Nephron (organoid): ENCODE measurements around the gene PTGER1.
A peak's percentile ranks its signal among the peaks of the same experiment; 100 is the strongest.

Source experiments
- H3K27ac Mint-ChIP-seq, 3 experiments: 2 replicates each; pipeline ENCODE4 v1.8.0; 2020; ENCODE audit warnings: mixed read lengths in 3 of 3, mild to moderate bottlenecking in 2 of 3, moderate library complexity in 1 of 3
- H3K27me3 Mint-ChIP-seq: 2 replicates; pipeline ENCODE4 v1.8.0; 2021; ENCODE audit warnings: low read depth, mild to moderate bottlenecking, moderate library complexity, mixed read lengths
- H3K36me3 Mint-ChIP-seq: 2 replicates; pipeline ENCODE4 v1.8.0; 2020; ENCODE audit warnings: low read depth, mixed read lengths
- H3K4me1 Mint-ChIP-seq: 2 replicates; pipeline ENCODE4 v1.8.0; 2020; ENCODE audit warnings: mixed read lengths
- H3K4me3 Mint-ChIP-seq, 3 experiments: 2 replicates each; pipeline ENCODE4 v1.8.0; 2020; ENCODE audit warnings: mild to moderate bottlenecking in 3 of 3, mixed read lengths in 3 of 3, moderate library complexity in 2 of 3
- H3K9me3 Mint-ChIP-seq: 2 replicates; pipeline ENCODE4 v1.8.0; 2020; ENCODE audit warnings: mixed read lengths
- TF ChIP-seq, protein P1 (sequence below), 3 experiments: fragments of 200-600 bp; sonication (generic); IDR thresholded peaks; one replicate each; pipeline ENCODE4 v1.5.0; 2021; ENCODE audit warnings: antibody characterized with exemption in 3 of 3; ENCODE audit not compliant: unreplicated experiment in 3 of 3

PTGER1 gene

DNA sequence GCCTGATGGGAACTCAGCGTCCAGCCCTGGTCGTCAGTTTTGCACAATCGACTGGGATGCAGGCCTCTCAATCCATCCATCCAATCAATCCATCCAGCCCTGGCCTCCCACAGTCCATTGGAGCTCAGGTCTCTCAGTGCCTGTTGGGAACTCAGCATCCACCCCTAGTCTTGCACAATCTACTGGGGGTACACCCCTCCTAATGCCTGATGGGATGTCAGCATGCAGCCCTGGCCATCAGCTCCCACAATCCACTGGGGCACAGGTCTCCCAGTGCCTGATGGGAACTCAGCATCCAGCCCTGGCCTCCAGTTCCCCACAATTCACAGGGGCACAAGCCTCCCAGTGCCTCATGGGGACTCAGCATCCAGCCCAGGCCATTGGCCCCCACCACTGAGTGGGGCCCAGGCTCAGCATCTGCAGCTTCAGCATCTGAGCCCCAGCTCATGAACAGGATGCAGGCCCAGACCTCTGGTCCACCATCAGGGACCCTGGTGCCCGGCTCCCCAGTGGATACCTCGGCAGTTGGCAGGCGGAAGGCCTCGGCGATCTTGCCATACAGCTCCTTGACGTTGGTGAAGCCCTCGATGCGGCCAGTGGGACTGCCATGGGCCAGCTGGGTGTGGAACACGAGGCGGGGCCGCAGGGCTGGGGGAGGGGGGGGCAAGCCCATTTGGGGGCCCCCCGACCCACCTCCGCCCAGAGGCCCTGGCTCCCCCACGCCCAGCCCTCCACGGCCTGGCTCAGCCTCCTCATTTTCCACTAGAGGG is 7.2 kb upstream of the PTGER1 start:
- H3K27me3 Mint-ChIP-seq = no peaks in the 10 kb centered on the region
- H3K4me3 Mint-ChIP-seq = no peak overlapping the region
- TF ChIP-seq, protein P1, sequence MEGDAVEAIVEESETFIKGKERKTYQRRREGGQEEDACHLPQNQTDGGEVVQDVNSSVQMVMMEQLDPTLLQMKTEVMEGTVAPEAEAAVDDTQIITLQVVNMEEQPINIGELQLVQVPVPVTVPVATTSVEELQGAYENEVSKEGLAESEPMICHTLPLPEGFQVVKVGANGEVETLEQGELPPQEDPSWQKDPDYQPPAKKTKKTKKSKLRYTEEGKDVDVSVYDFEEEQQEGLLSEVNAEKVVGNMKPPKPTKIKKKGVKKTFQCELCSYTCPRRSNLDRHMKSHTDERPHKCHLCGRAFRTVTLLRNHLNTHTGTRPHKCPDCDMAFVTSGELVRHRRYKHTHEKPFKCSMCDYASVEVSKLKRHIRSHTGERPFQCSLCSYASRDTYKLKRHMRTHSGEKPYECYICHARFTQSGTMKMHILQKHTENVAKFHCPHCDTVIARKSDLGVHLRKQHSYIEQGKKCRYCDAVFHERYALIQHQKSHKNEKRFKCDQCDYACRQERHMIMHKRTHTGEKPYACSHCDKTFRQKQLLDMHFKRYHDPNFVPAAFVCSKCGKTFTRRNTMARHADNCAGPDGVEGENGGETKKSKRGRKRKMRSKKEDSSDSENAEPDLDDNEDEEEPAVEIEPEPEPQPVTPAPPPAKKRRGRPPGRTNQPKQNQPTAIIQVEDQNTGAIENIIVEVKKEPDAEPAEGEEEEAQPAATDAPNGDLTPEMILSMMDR (IDR thresholded peaks at IDR 0.05; ENCODE audit: unreplicated experiment in 3 of 3) = no peak
- peak overlapping the region in 1 of 3 experiments; percentile 63 for H3K27ac Mint-ChIP-seq
- no peaks in the 10 kb centered on the region for H3K9me3 Mint-ChIP-seq
- H3K4me1 Mint-ChIP-seq = peaks cover 6% of the 10 kb centered on the region
- peaks cover 30% of the 10 kb centered on the region for H3K36me3 Mint-ChIP-seq

DNA sequence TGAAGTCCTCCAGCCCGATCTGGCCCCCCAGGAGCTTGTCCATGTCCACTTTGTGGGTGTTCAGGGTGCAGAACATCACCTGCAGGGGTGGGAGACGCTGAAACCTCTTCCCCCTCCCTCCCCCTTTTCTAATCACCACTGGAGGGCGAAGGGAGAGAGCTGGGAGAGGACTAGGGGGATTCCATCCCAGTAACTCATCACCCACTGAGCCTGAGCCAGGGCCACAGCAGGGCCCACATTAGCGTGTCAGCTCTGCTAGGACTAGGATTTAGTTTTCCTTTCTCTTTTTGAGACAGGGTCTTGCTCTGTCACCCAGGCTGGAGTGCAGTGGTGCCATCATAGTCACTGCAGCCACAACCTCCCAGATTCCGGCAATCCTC is 5.5 kb upstream of the PTGER1 start:
- no peak overlapping the region for H3K4me3 Mint-ChIP-seq
- peaks cover 19% of the 10 kb centered on the region for H3K36me3 Mint-ChIP-seq
- TF ChIP-seq, protein P1 (IDR thresholded peaks at IDR 0.05; ENCODE audit: unreplicated experiment in 3 of 3) = no peak
- H3K9me3 Mint-ChIP-seq = no peaks in the 10 kb centered on the region
- peaks cover 21% of the 10 kb centered on the region for H3K4me1 Mint-ChIP-seq
- H3K27me3 Mint-ChIP-seq = no peaks in the 10 kb centered on the region
- peak overlapping the region in 1 of 3 experiments; percentile 28 for H3K27ac Mint-ChIP-seq

DNA sequence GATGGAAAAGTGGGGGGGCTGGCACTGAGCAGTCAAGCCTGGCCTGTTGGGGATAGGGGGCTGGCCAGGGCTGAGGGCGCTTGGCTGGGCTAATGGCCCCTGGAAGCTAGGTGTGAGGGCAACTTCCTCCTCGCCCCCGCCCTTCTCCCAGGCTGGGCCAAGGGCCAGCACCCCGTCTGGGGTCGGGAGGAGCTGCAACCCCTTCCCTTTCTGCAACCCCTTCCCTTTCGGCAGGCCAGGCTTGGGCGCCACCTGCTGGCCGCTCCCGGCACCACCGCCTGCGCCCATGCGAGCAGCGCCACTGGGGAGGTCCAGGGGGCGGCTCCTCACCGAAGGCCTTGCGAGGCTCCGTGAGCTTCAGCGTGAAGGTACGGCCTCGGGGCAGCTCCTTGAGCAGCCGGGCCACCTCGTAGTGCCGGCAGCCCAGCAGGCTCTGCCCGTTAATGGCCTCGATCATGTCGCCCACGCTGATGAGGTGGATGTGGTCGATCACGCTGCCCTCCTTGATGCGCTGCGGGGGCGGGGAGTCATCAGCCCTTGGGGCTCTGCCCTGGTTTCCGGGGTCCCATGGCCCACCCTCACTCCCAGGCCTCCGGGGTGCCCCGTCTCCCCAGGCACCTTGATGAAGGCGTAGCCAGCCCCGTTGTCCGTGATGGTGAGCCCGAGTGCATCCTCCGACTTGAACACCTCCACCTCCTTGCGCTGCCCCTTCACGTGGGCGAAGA is 5.0 kb upstream of the PTGER1 start:
- no peaks in the 10 kb centered on the region for H3K9me3 Mint-ChIP-seq
- peak overlapping the region in 1 of 3 experiments; percentile 28 for H3K27ac Mint-ChIP-seq
- H3K27me3 Mint-ChIP-seq = no peaks in the 10 kb centered on the region
- TF ChIP-seq, protein P1 (IDR thresholded peaks at IDR 0.05; ENCODE audit: unreplicated experiment in 3 of 3) = peak; percentile 91 to 95 (median 91)
- no peak overlapping the region for H3K4me3 Mint-ChIP-seq
- peaks cover 19% of the 10 kb centered on the region for H3K36me3 Mint-ChIP-seq
- peaks cover 21% of the 10 kb centered on the region for H3K4me1 Mint-ChIP-seq

DNA sequence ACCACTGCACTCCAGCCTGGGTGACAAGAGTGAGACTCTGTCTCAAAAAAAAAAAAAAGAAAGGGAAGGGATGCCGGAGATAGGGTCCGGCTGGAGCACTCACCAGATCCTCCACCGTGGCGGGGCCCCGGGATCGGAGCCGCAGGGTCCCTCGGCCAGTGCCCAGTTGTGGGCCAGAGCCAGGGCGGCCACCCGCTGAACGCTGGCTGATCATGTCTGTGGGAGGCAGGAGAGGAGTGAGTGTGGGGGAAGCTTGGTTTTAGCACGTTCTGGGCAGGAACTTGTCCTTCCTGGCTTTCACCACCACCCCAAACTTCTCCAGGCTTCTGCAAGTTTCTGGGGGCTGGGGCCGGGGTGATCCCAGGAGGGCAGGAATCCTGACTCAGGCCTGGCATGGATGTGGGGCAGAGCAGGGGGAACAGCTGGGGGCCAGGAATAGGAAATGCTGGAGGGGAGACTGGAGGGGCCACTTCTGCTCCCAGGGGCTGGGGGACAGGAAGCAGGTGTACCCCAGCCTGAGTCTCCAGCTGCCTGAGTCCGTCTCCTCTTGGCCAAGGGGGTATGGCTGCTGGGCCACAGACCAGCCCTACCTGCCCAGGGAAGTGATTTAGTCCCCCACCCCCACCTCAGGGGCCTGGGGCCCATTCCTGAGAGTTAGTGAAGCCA is 4.3 kb upstream of the PTGER1 start:
- H3K4me1 Mint-ChIP-seq = peaks cover 26% of the 10 kb centered on the region
- peaks cover 19% of the 10 kb centered on the region for H3K36me3 Mint-ChIP-seq
- TF ChIP-seq, protein P1 (IDR thresholded peaks at IDR 0.05; ENCODE audit: unreplicated experiment in 3 of 3) = no peak
- H3K9me3 Mint-ChIP-seq = no peaks in the 10 kb centered on the region
- no peak overlapping the region for H3K4me3 Mint-ChIP-seq
- no peaks in the 10 kb centered on the region for H3K27me3 Mint-ChIP-seq
- H3K27ac Mint-ChIP-seq = peak overlapping the region in 1 of 3 experiments; percentile 18

DNA sequence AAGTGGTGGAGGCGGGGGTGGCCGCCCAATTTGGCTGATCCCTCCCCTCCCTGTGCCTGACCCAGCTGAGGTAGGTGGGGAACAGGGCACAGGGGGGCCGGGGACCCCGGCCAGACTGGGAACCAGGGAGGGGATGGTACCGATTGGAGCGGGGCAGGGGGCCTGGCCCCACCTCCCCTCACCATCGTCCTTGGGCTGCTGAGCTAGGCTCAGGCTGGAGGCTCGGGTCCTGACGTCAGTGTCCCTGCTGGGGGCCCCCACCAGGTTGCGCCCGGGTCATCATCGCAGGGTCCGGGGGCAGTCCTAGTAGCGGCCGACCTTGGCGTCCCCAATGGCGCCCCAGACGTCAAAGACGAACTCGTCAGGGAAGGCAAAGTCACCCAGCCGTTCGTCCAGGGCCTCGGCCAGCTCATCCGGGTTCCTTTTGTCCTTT is 3.0 kb upstream of the PTGER1 start:
- TF ChIP-seq, protein P1 (IDR thresholded peaks at IDR 0.05; ENCODE audit: unreplicated experiment in 3 of 3) = no peak
- peaks cover 1% of the 10 kb centered on the region for H3K27me3 Mint-ChIP-seq
- H3K4me1 Mint-ChIP-seq = peaks cover 27% of the 10 kb centered on the region
- peak overlapping the region; percentile 97 to 98 (median 97) for H3K27ac Mint-ChIP-seq
- H3K36me3 Mint-ChIP-seq = peaks cover 15% of the 10 kb centered on the region
- H3K4me3 Mint-ChIP-seq = no peak overlapping the region
- no peaks in the 10 kb centered on the region for H3K9me3 Mint-ChIP-seq
